Limb (tissue), 2 donors: ENCODE results near the gene UPK2.
"Not testable (repeated sequence)": the region's sequence is repeated elsewhere in the genome, so short reads cannot be mapped to it uniquely, and the experiment has no call there.

ENCODE experiments used
- DNase-seq, 2 donors: peaks; one replicate each; pipeline ENCODE4 v3.0.0-alpha.2; 2016; ENCODE audit errors: extremely low spot score in 2 of 2

UPK2 gene

GRCh38 chr11:118984825-118985224 is 28.7 kb downstream of the UPK2 start:
- no peak for DNase-seq

DNA sequence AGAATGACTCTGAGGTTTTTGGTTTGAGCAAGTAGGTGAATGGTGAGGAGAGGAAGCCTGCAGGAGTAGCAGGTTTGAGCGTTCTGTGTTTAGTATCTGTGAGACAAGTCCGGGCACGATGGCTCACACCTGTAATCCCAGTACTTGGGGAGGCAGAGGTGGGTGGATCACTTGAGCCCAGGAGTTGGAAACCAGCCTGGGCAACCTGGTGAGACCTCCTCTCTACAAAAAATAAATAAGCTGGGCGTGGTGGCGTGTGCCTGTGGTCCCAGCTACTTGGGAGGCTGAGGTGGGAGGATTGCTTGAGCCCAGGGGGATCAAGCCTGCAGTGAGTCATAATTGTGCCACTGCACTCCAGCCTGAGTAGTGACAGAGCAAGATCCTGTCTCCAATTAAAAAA is 32.2 kb downstream of the UPK2 start:
- no peak for DNase-seq

DNA sequence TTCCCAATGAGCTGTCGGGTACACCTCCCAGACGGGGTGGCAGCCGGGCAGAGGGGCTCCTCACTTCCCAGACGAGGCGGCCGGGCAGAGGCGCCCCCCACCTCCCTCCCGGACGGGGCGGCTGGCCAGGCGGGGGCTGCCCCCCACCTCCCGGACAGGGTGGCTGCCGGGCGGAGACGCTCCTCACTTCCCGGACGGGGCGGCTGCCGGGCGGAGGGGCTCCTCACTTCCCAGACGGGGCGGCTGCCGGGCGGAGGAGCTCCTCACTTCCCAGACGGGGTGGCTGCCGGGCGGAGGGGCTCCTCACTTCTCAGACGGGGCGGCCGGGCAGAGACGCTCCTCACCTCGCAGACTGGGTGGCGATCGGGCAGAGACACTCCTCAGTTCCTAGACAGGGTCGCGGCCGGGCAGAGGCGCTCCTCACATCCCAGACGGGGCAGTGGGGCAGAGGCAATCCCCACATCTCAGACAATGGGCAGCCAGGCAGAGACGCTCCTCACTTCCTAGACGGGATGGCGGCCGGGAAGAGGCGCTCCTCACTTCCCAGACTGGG is 35.5 kb downstream of the UPK2 start:
- not testable (repeated sequence) for DNase-seq

GRCh38 chr11:118996926-118997626 is 41.0 kb downstream of the UPK2 start:
- no peak for DNase-seq

DNA sequence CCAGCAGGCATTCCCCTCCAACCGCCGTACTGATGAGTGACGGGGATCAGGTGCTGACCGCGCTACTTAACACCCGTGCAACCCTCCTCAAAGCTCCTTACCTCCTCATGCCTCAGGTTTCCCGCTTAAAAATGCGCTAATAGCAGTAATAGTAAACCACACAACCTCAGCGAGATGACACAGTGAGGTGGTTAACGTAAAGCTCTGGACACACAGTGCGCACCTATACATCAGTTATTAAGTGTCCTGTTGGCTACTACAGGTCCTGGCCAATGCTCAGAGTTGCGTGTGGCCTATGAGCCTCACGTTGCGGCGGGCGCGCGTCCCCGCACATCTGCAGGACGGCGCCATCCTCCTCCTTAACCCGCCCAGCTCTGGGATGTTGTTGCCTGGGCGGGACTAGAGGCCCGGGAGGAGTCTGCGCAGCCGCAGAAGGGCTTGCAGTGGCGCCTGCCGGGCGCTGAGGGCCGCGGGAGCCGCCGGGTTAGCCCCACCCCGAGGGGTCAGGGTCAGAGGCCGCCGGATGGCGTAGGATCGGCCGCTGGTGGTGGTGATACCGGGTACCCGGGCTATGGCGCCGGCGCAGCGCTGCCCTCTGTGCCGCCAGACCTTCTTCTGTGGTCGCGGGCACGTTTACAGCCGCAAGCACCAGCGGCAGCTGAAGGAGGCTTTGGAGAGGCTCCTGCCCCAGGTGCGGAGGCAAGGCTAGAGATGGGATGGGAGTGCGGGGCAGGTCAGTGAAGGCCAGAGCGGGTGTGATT is 41.7 kb downstream of the UPK2 start, which contains the start of gene CENATAC:
Gene CENATAC, plus strand, starts transcription at position 512 of the 761 bp plus-strand sequence. Its CDS starts 60 bp downstream, at position 572.
- DNase-seq, result peak; percentile 93 to 96

GRCh38 chr11:118998388-118998717 is 42.3 kb downstream of the UPK2 start:
- no peak for DNase-seq

DNA sequence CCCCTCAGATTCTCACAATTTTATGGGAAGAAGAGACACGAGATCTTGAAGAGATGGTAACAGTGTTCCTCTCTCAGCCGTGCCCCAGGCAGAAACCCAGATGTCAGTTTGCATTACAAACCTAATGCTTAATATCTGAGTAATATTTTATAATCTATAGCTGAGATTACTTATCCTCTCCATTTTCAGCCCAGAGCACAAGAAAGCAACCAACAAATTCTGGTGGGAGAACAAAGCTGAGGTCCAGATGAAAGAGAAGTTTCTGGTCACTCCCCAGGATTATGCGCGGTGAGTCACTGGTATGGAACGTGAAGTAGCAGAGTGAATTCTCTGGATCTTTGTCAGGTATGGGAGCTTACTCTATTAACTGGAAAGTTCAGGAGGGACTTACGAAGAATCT is 42.7 kb downstream of the UPK2 start:
- no peak for DNase-seq

DNA sequence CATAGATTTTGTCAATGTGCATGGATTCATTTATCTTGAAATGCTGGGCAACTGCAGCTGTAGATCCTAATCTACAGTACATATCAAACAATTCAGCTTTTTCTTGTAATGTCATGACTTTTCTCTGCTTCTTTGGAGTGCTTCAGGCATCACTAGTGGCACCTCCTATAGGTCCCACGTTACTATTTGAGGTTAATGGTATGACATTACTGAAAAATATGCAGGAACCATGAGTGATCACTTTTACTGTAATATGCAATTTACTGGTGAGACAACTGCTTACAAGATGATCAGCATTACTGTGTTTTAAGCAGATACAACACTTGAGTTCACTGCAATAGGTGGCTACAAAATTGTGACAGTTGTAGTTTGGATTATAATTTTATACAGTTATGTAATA is 44.8 kb downstream of the UPK2 start:
- DNase-seq, result no peak

DNA sequence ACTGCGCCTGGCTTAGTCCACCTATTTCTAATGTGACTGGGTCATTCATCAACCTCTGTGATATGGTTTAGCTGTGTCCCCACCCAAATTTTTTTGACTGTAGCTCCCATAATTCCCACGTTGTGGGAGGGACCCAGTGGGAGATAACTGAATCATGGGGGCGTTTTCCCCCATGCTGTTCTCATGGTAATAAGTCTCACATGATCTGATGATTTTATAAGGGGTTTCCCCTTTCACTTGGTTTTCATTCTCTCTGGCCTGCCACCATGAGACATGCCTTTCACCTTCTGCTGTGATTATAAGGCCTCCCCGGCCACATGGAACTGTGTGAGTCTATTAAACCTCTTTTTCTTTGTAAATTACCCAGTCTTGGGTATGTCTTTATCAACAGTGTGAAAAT is 50.6 kb downstream of the UPK2 start:
- DNase-seq, result no peak
